ENCODE data around the gene MAGI3. TPM values are rescaled to one million over a fixed set of nuclear protein-coding genes. Genes with fewer than 3 reads are reported as not detected.
"Not testable (repeated sequence)": the region's sequence is repeated elsewhere in the genome, so short reads cannot be mapped to it uniquely, and the experiment has no call there.

The MAGI3 gene
- total and polyA plus RNA-seq, 2 donors (not counting 1 experiment from before 2014, with no cell fraction given): 5.1 to 9.2 TPM

DNA sequence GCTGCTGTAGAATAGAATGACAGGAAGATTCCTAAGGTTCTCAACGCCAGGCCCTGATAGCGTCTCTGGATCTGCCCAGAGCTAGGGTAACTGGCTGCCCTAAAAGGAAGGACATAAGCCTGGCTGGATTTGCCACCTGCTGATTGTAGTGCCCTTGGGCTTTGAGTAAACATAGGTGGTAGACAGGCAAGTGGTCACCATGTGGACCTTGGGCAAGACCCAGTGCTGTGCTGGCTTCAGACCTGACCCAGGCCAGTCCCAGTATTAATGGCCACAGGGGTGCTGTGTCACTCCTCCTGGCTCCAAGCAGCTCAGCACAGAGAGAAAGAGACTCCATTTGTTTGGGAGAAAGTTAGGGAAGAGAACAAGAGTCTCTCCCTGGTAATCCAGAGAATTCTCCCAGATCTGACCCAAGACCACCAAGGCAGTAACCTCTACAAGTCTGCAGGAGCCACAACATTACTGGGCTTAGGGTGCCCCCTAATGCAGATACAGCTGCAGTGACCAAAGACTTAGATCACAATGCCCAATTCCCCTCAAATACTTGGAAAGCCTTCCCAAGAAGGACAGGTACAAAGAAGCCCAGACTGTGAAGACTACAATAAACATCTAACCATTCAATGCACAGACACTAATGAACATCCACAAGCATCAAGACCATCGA is 324.4 kb downstream of the MAGI3 start:
- H4K20me1 ChIP-seq (ENCODE audit: control insufficient read depth, extremely low read depth, insufficient read depth, low read length): no peaks in the 10 kb centered on the region
- H3K9ac ChIP-seq (ENCODE audit: insufficient read depth, low read length): no peak overlapping the region
- no peaks in the 10 kb centered on the region for H3K4me1 ChIP-seq (ENCODE audit: control insufficient read depth, extremely low read depth, insufficient read depth, low read length)
- H3K9me3 ChIP-seq (ENCODE audit: control insufficient read depth, insufficient read depth, low read depth, low read length): no peaks in the 10 kb centered on the region
- TF ChIP-seq, protein P1, sequence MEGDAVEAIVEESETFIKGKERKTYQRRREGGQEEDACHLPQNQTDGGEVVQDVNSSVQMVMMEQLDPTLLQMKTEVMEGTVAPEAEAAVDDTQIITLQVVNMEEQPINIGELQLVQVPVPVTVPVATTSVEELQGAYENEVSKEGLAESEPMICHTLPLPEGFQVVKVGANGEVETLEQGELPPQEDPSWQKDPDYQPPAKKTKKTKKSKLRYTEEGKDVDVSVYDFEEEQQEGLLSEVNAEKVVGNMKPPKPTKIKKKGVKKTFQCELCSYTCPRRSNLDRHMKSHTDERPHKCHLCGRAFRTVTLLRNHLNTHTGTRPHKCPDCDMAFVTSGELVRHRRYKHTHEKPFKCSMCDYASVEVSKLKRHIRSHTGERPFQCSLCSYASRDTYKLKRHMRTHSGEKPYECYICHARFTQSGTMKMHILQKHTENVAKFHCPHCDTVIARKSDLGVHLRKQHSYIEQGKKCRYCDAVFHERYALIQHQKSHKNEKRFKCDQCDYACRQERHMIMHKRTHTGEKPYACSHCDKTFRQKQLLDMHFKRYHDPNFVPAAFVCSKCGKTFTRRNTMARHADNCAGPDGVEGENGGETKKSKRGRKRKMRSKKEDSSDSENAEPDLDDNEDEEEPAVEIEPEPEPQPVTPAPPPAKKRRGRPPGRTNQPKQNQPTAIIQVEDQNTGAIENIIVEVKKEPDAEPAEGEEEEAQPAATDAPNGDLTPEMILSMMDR (conservative IDR thresholded peaks at IDR 0.05 in 1 of 2, IDR thresholded peaks at IDR 0.05 in 1 of 2; ENCODE audit: low read depth in 1 of 2, low read length in 2 of 2): no peak
- TF ChIP-seq EZH2 (IDR thresholded peaks at IDR 0.05; ENCODE audit: low read length, missing control alignments): no peak
- H3K79me2 ChIP-seq (ENCODE audit: control insufficient read depth, insufficient read depth, low read length): no peaks in the 10 kb centered on the region
- H2AFZ ChIP-seq (ENCODE audit: low read length): no peak overlapping the region
- H3K4me3 ChIP-seq (replicated peaks in 1 of 4; ENCODE audit: control extremely low read depth in 1 of 4, insufficient read depth in 1 of 4, low read depth in 3 of 4, low read length in 4 of 4): no peak overlapping the region
- no peak overlapping the region for H3K4me2 ChIP-seq (ENCODE audit: extremely low read depth, insufficient read depth, low read length)
- no peak for DNase-seq (ENCODE audit: low read depth in 2 of 2)
- peaks cover 2% of the 10 kb centered on the region for H3K36me3 ChIP-seq (ENCODE audit: control insufficient read depth, insufficient read depth, low read length)
- no peak overlapping the region for H3K27ac ChIP-seq (ENCODE audit: insufficient read depth, low read length)
- H3K27me3 ChIP-seq (ENCODE audit: control insufficient read depth, insufficient read depth, low read length): no peaks in the 10 kb centered on the region

DNA sequence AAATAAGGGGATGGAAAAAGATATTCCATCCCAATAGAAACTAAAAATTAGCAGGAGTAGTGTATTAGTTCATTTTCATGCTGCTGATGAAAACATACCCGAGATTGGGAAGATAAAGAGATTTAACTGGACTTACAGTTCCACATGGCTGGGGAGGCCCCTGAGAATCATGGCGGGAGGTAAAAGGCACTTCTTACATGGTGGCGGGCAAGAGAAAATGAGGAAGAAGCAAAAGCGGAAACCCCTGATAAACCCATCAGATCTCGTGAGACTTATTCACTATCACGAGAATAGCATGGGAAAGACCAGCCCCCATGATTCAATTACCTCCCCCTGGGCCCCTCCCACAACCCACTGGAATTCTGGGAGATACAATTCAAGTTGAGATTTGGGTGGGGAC is 327.2 kb downstream of the MAGI3 start:
- not testable (repeated sequence) for H3K27me3 ChIP-seq (ENCODE audit: control insufficient read depth, insufficient read depth, low read length); H3K4me3 ChIP-seq (replicated peaks in 1 of 4; ENCODE audit: control extremely low read depth in 1 of 4, insufficient read depth in 1 of 4, low read depth in 3 of 4, low read length in 4 of 4); H3K9ac ChIP-seq (ENCODE audit: insufficient read depth, low read length); H3K36me3 ChIP-seq (ENCODE audit: control insufficient read depth, insufficient read depth, low read length); H4K20me1 ChIP-seq (ENCODE audit: control insufficient read depth, extremely low read depth, insufficient read depth, low read length); H3K4me2 ChIP-seq (ENCODE audit: extremely low read depth, insufficient read depth, low read length); H2AFZ ChIP-seq (ENCODE audit: low read length); DNase-seq (ENCODE audit: low read depth in 2 of 2); H3K27ac ChIP-seq (ENCODE audit: insufficient read depth, low read length); H3K9me3 ChIP-seq (ENCODE audit: control insufficient read depth, insufficient read depth, low read depth, low read length); H3K4me1 ChIP-seq (ENCODE audit: control insufficient read depth, extremely low read depth, insufficient read depth, low read length); H3K79me2 ChIP-seq (ENCODE audit: control insufficient read depth, insufficient read depth, low read length)

- not testable (repeated sequence) for H3K79me2 ChIP-seq (ENCODE audit: control insufficient read depth, insufficient read depth, low read length); H3K4me2 ChIP-seq (ENCODE audit: extremely low read depth, insufficient read depth, low read length); H3K4me1 ChIP-seq (ENCODE audit: control insufficient read depth, extremely low read depth, insufficient read depth, low read length); H4K20me1 ChIP-seq (ENCODE audit: control insufficient read depth, extremely low read depth, insufficient read depth, low read length); H2AFZ ChIP-seq (ENCODE audit: low read length); H3K9ac ChIP-seq (ENCODE audit: insufficient read depth, low read length); H3K9me3 ChIP-seq (ENCODE audit: control insufficient read depth, insufficient read depth, low read depth, low read length); H3K27ac ChIP-seq (ENCODE audit: insufficient read depth, low read length); H3K4me3 ChIP-seq (replicated peaks in 1 of 4; ENCODE audit: control extremely low read depth in 1 of 4, insufficient read depth in 1 of 4, low read depth in 3 of 4, low read length in 4 of 4); H3K36me3 ChIP-seq (ENCODE audit: control insufficient read depth, insufficient read depth, low read length); H3K27me3 ChIP-seq (ENCODE audit: control insufficient read depth, insufficient read depth, low read length); DNase-seq (ENCODE audit: low read depth in 2 of 2)
Measured at GRCh38 chr1:113718621-113719020, 328.3 kb downstream of the MAGI3 start.

DNA sequence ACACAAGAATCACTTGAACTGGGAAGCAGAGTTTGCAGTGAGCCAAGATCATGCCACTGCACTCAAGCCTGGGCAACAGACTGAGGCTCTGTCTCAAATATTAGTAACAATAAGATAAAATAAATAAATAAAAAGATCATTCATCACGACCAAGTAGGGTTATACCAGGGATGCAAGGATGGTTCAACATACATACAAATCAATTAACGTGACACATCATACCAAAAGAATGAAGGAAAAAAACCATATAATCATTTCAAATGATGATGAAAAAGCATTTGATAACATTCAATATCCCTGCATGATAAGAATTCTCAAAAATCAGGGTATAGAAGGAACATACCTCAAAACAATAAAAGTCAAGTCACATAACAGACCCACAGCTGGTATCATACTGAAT is 330.7 kb downstream of the MAGI3 start:
- Histone ChIP-seq H3K36me3 (ENCODE audit: control insufficient read depth, insufficient read depth, low read length) (peaks cover 2% of the 10 kb centered on the region), H3K27ac (ENCODE audit: insufficient read depth, low read length) (no peak overlapping the region)
- TF ChIP-seq, protein P1 (conservative IDR thresholded peaks at IDR 0.05 in 1 of 2, IDR thresholded peaks at IDR 0.05 in 1 of 2; ENCODE audit: low read depth in 1 of 2, low read length in 2 of 2): no peak
- TF ChIP-seq EZH2 (IDR thresholded peaks at IDR 0.05; ENCODE audit: low read length, missing control alignments): no peak

More for the DNA sequence above, 330.7 kb downstream of the MAGI3 start:
- H3K9me3 ChIP-seq (ENCODE audit: control insufficient read depth, insufficient read depth, low read depth, low read length): no peaks in the 10 kb centered on the region
- H3K4me2 ChIP-seq (ENCODE audit: extremely low read depth, insufficient read depth, low read length): no peak overlapping the region
- no peak overlapping the region for H3K4me3 ChIP-seq (replicated peaks in 1 of 4; ENCODE audit: control extremely low read depth in 1 of 4, insufficient read depth in 1 of 4, low read depth in 3 of 4, low read length in 4 of 4)
- no peaks in the 10 kb centered on the region for H4K20me1 ChIP-seq (ENCODE audit: control insufficient read depth, extremely low read depth, insufficient read depth, low read length)
- H3K27me3 ChIP-seq (ENCODE audit: control insufficient read depth, insufficient read depth, low read length): no peaks in the 10 kb centered on the region
- no peak for DNase-seq (ENCODE audit: low read depth in 2 of 2)
- no peaks in the 10 kb centered on the region for H3K79me2 ChIP-seq (ENCODE audit: control insufficient read depth, insufficient read depth, low read length)
- H3K4me1 ChIP-seq (ENCODE audit: control insufficient read depth, extremely low read depth, insufficient read depth, low read length): no peaks in the 10 kb centered on the region
- H3K9ac ChIP-seq (ENCODE audit: insufficient read depth, low read length): no peak overlapping the region
- H2AFZ ChIP-seq (ENCODE audit: low read length): no peak overlapping the region
